HEK293 (cell line): ENCODE results near the gene BHLHE23.
A peak's percentile ranks its signal among the peaks of the same experiment; 100 is the strongest.

Experiments
- CTCF ChIA-PET: fragments of 350-600 bp; formaldehyde crosslinking; extraction: SDS; loops from one replicate; lab custom pipeline; 2021; ENCODE audit warnings: antibody characterized with exemption; lab: Yijun Ruan, JAX
- POLR2A ChIA-PET: fragments of 300-600 bp; formaldehyde crosslinking; extraction: SDS; loops from one replicate; lab custom pipeline; 2020; ENCODE audit warnings: antibody characterized with exemption, inconsistent platforms; lab: Yijun Ruan, JAX
- H3K27ac ChIP-seq: fragments of 200-500 bp; sonication (Bioruptor generic); 2 replicates; pipeline ENCODE4 v1.5.1; 2014; ENCODE audit warnings: low read depth, low read length, control low read depth, inconsistent platforms; ENCODE audit errors: extremely low read depth
- H3K36me3 ChIP-seq, 2 experiments: fragments of 200-500 bp in 1 of 2; sonication (Bioruptor generic) in 1 of 2; 1 replicate in 1 of 2; 2 replicates in 1 of 2; pipeline ENCODE4 v1.5.1; 2014 to 2017; ENCODE audit warnings: inconsistent platforms in 2 of 2, low read length in 2 of 2; ENCODE audit not compliant: control insufficient read depth in 2 of 2, insufficient read depth in 1 of 2
- H3K4me1 ChIP-seq: fragments of 200-500 bp; sonication (Bioruptor generic); 2 replicates; pipeline ENCODE4 v1.5.1; 2014; ENCODE audit warnings: mild to moderate bottlenecking, low read length, inconsistent platforms; ENCODE audit not compliant: control insufficient read depth, insufficient read depth
- H3K4me3 ChIP-seq: 2 replicates; pipeline ENCODE4 v1.5.1; 2011; ENCODE audit warnings: low read depth, mild to moderate bottlenecking, control low read depth, low read length, moderate library complexity
- H3K9me3 ChIP-seq: fragments of 200-500 bp; sonication (Bioruptor generic); 2 replicates; pipeline ENCODE4 v1.5.1; 2014; ENCODE audit warnings: low read depth, low read length, inconsistent platforms; ENCODE audit not compliant: control insufficient read depth, insufficient read depth
- EGR2 ChIP-seq: fragments of 450-650 bp; formaldehyde crosslinking; IDR thresholded peaks from 2 replicates; pipeline ENCODE4 v1.5.1; 2016; ENCODE audit warnings: low read depth, missing biosample characterization, missing genetic modification characterization
- KLF1 ChIP-seq: fragments of 450-650 bp; formaldehyde crosslinking; IDR thresholded peaks from 2 replicates; pipeline ENCODE4 v1.5.1; 2016; ENCODE audit warnings: missing biosample characterization, missing genetic modification characterization
- ZBTB17 ChIP-seq: fragments of 450-650 bp; formaldehyde crosslinking; IDR thresholded peaks from 2 replicates; pipeline ENCODE4 v1.5.1; 2016; ENCODE audit warnings: missing biosample characterization, missing genetic modification characterization
- ZBTB48 ChIP-seq: fragments of 450-650 bp; formaldehyde crosslinking; IDR thresholded peaks from 2 replicates; pipeline ENCODE4 v1.5.1; 2016; ENCODE audit warnings: missing biosample characterization, missing genetic modification characterization
- ZBTB8A ChIP-seq: fragments of 450-650 bp; formaldehyde crosslinking; IDR thresholded peaks from 2 replicates; pipeline ENCODE4 v1.5.1; 2016; ENCODE audit warnings: missing biosample characterization, missing genetic modification characterization
- ZEB2 ChIP-seq: fragments of 450-650 bp; formaldehyde crosslinking; IDR thresholded peaks from 2 replicates; pipeline ENCODE4 v1.5.1; 2016; ENCODE audit warnings: missing biosample characterization, missing genetic modification characterization
- ZFHX2 ChIP-seq: fragments of 450-650 bp; formaldehyde crosslinking; conservative IDR thresholded peaks from 2 replicates; pipeline ENCODE4 v1.5.1; 2016; ENCODE audit warnings: missing biosample characterization, missing genetic modification characterization
- ZNF2 ChIP-seq: fragments of 450-650 bp; formaldehyde crosslinking; IDR thresholded peaks from 2 replicates; pipeline ENCODE4 v1.5.1; 2016; ENCODE audit warnings: missing biosample characterization, missing genetic modification characterization
- ZNF324 ChIP-seq: fragments of 450-650 bp; formaldehyde crosslinking; IDR thresholded peaks from 2 replicates; pipeline ENCODE4 v1.5.1; 2016; ENCODE audit warnings: missing biosample characterization, missing genetic modification characterization
- ZNF354C ChIP-seq: fragments of 450-650 bp; formaldehyde crosslinking; IDR thresholded peaks from 2 replicates; pipeline ENCODE4 v1.5.1; 2016; ENCODE audit warnings: missing biosample characterization, missing genetic modification characterization, low read depth, borderline replicate concordance
- ZXDB ChIP-seq: fragments of 450-650 bp; formaldehyde crosslinking; IDR thresholded peaks from 2 replicates; pipeline ENCODE4 v1.5.1; 2016; ENCODE audit warnings: missing biosample characterization, missing genetic modification characterization
- TF ChIP-seq, protein P1 (sequence below): fragments of 450-650 bp; formaldehyde crosslinking; IDR thresholded peaks from 2 replicates; pipeline ENCODE4 v1.5.1; 2016; ENCODE audit warnings: missing biosample characterization, missing genetic modification characterization
- TF ChIP-seq, protein P2 (sequence below): fragments of 450-650 bp; formaldehyde crosslinking; conservative IDR thresholded peaks from 2 replicates; pipeline ENCODE4 v1.5.1; 2016; ENCODE audit warnings: low read depth, missing biosample characterization, missing genetic modification characterization
- TF ChIP-seq, protein P3 (sequence below): fragments of 450-650 bp; formaldehyde crosslinking; IDR thresholded peaks from 2 replicates; pipeline ENCODE4 v1.5.1; 2017; ENCODE audit warnings: missing biosample characterization, missing genetic modification characterization
- TF ChIP-seq, protein P4 (sequence below): fragments of 450-650 bp; formaldehyde crosslinking; IDR thresholded peaks from 2 replicates; pipeline ENCODE4 v1.5.1; 2017; ENCODE audit warnings: missing biosample characterization, missing genetic modification characterization

Gene BHLHE23

DNA sequence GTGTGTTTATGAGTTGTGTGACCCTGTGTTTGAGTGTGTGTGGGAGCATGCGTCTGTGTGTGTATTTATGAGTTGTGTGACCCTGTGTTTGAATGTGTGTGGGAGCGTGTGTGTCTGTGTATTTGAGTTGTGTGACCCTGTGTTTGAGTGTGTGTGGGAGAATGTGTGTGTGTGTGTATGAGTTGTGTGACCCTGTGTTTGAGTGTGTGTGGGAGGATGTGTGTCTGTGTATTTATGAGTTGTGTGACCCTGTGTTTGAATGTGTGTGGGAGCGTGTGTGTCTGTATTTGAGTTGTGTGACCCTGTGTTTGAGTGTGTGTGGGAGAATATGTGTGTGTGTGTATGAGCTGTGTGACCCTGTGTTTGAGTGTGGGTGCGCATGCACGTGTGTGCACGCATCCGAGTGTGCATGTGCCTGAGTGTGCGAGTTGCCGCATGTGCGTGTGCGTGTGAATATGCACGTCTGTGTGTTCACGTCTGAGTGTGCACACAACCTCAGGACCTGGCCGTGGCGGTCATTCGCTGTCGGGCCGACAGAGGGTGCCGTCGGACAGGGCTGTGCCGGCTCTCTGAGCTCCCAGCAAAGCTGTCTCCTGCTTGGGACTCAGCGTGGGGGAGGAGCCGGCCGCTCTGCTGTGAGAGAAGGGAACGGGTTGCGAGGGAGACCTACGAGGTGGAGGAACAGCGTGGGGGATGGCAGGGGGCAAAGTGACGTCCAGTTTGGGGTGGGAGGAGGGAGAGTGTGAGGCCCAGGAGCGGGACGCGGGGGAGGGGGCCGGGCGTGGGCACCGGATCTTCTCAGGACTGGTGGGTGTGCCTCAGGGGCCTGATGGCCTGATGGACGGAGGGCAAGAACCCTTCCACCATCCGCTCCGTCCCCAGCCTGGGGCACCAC is 34.6 kb downstream of the BHLHE23 start (continued):
- TF ChIP-seq ZNF2 (peak; percentile 98), KLF1 (tag by site-specific recombination) (0 out of 2 replicates have a peak, but pooled peaks have one; percentile 5), ZNF354C (tag by site-specific recombination) (no peak), ZEB2 (0 out of 2 replicates have a peak, but pooled peaks have one; percentile 33), ZXDB (tag by site-specific recombination) (0 out of 2 replicates have a peak, but pooled peaks have one; percentile 26), ZBTB48 (peak; percentile 46), ZBTB17 (tag by site-specific recombination) (peak; percentile 89), ZNF324 (tag by site-specific recombination) (no peak), EGR2 (tag by site-specific recombination) (peak; percentile 97)
- TF ChIP-seq, protein P1, sequence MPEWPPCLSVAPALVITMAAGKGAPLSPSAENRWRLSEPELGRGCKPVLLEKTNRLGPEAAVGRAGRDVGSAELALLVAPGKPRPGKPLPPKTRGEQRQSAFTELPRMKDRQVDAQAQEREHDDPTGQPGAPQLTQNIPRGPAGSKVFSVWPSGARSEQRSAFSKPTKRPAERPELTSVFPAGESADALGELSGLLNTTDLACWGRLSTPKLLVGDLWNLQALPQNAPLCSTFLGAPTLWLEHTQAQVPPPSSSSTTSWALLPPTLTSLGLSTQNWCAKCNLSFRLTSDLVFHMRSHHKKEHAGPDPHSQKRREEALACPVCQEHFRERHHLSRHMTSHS: no peak
- TF ChIP-seq, protein P2, sequence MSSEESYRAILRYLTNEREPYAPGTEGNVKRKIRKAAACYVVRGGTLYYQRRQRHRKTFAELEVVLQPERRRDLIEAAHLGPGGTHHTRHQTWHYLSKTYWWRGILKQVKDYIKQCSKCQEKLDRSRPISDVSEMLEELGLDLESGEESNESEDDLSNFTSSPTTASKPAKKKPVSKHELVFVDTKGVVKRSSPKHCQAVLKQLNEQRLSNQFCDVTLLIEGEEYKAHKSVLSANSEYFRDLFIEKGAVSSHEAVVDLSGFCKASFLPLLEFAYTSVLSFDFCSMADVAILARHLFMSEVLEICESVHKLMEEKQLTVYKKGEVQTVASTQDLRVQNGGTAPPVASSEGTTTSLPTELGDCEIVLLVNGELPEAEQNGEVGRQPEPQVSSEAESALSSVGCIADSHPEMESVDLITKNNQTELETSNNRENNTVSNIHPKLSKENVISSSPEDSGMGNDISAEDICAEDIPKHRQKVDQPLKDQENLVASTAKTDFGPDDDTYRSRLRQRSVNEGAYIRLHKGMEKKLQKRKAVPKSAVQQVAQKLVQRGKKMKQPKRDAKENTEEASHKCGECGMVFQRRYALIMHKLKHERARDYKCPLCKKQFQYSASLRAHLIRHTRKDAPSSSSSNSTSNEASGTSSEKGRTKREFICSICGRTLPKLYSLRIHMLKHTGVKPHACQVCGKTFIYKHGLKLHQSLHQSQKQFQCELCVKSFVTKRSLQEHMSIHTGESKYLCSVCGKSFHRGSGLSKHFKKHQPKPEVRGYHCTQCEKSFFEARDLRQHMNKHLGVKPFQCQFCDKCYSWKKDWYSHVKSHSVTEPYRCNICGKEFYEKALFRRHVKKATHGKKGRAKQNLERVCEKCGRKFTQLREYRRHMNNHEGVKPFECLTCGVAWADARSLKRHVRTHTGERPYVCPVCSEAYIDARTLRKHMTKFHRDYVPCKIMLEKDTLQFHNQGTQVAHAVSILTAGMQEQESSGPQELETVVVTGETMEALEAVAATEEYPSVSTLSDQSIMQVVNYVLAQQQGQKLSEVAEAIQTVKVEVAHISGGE (tag by site-specific recombination): 0 out of 2 replicates have a peak, but pooled peaks have one; percentile 14
- TF ChIP-seq, protein P3, sequence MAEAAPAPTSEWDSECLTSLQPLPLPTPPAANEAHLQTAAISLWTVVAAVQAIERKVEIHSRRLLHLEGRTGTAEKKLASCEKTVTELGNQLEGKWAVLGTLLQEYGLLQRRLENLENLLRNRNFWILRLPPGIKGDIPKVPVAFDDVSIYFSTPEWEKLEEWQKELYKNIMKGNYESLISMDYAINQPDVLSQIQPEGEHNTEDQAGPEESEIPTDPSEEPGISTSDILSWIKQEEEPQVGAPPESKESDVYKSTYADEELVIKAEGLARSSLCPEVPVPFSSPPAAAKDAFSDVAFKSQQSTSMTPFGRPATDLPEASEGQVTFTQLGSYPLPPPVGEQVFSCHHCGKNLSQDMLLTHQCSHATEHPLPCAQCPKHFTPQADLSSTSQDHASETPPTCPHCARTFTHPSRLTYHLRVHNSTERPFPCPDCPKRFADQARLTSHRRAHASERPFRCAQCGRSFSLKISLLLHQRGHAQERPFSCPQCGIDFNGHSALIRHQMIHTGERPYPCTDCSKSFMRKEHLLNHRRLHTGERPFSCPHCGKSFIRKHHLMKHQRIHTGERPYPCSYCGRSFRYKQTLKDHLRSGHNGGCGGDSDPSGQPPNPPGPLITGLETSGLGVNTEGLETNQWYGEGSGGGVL (tag by site-specific recombination): peak; percentile 71

DNA sequence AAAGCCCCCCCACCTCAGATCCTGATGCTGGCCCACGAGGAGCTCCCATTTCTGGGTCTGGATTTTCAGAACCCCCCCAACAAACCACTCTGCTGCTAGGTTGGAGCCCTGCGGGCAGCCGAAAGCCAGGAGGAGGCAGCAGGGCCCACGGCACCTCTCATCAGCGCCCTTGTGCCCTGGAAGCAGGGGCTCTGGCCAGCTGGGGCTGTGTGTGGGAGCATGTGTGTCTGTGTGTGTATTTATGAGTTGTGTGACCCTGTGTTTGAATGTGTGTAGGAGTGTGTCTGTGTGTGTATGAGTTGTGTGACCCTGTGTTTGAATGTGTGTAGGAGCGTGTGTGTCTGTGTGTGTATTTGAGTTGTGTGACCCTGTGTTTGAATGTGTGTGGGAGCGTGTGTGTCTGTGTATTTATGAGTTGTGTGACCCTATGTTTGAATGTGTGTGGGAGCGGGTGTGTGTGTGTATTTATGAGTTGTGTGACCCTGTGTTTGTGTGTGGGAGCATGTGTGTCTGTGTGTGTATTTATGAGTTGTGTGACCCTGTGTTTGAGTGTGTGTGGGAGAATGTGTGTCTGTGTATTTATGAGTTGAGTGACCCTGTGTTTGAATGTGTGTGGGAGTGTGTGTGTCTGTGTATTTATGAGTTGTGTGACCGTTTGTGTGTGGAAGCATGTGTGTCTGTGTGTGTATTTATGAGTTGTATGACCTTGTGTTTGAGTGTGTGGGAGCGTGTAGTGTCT is 35.4 kb downstream of the BHLHE23 start:
- POLR2A ChIA-PET: no interaction called here
- TF ChIP-seq ZBTB8A (tag by site-specific recombination): no peak; the same call in 1 of the 2 replicates
- TF ChIP-seq, protein P4, sequence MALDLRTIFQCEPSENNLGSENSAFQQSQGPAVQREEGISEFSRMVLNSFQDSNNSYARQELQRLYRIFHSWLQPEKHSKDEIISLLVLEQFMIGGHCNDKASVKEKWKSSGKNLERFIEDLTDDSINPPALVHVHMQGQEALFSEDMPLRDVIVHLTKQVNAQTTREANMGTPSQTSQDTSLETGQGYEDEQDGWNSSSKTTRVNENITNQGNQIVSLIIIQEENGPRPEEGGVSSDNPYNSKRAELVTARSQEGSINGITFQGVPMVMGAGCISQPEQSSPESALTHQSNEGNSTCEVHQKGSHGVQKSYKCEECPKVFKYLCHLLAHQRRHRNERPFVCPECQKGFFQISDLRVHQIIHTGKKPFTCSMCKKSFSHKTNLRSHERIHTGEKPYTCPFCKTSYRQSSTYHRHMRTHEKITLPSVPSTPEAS (tag by site-specific recombination): peak; percentile 80
- peak; percentile 84 for TF ChIP-seq EGR2 (tag by site-specific recombination)
- TF ChIP-seq ZFHX2 (tag by site-specific recombination): peak; percentile 91
- CTCF ChIA-PET: interaction anchor here (0.6 to 1.9 kb wide), 3 partner anchors 38 to 48 kb away, joined by 3 to 6 read pairs (median 4); no protein-coding TSS in a partner anchor
- no peaks in the 10 kb centered on the region for H3K4me1 ChIP-seq
- no peaks in the 10 kb centered on the region for H3K36me3 ChIP-seq
- H3K4me3 ChIP-seq: no peak overlapping the region
- H3K27ac ChIP-seq: no peak overlapping the region
- H3K9me3 ChIP-seq: no peaks in the 10 kb centered on the region
